HG02852 (cell line): Measurements from ENCODE around the gene DGKE.

Experiments used
- ATAC-seq: cut with Tn5 transposase; IDR thresholded peaks from one replicate; pipeline ENCODE4 v1.9.1; 2021; ENCODE audit warnings: mild to moderate bottlenecking, moderate library complexity; ENCODE audit not compliant: unreplicated experiment

Gene DGKE

GRCh38 chr17:56912105-56912999 is 78.4 kb downstream of the DGKE start:
- ATAC-seq = no peak

DNA sequence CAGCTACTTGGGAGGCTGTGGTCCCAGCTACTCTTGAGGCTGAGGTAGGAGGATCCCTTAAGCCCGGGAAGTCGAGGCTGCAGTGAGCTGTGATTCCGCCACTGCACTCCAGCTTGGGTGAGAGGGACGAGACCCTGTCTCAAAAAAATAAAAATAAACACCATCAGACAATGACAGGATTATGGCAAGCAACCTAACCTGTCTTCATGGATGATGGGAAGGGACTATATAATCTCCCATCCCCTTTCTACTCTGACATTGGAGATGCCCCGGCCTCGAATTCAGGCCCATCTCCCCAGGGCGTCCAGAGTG is 79.0 kb downstream of the DGKE start:
- no peak for ATAC-seq

DNA sequence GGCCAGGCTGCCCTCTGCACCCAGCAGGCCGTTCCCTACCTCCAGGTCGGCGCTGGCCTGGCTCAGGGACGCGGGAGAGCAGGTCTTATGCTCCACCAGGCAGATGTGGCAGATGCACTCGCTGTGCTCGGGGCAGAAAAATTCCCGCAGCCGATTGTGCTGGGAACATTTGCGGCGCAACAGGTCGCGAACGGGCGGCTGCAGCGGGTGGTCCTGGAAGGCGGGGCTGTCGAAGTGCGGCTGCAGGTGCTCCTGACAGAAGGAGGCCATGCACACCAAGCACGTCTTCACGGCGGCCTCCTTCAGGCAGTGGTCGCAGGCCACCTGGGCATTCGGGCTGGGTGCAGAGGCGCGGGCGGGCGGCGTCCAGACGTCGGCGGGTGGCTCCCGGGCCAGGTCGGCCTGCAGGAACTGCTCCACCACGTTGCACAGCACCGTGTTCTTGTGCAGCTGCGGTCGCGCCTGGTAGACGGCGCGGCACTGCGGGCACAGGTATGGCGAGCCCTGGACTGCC is 79.5 kb downstream of the DGKE start:
- peak; percentile 29 for ATAC-seq

GRCh38 chr17:56913867-56914580 is 80.1 kb downstream of the DGKE start, which contains the start of gene TRIM25:
TRIM25 (minus strand) TSS chr17:56914049; CDS start chr17:56913988, 61 bp downstream.
- ATAC-seq = peak; percentile 66

DNA sequence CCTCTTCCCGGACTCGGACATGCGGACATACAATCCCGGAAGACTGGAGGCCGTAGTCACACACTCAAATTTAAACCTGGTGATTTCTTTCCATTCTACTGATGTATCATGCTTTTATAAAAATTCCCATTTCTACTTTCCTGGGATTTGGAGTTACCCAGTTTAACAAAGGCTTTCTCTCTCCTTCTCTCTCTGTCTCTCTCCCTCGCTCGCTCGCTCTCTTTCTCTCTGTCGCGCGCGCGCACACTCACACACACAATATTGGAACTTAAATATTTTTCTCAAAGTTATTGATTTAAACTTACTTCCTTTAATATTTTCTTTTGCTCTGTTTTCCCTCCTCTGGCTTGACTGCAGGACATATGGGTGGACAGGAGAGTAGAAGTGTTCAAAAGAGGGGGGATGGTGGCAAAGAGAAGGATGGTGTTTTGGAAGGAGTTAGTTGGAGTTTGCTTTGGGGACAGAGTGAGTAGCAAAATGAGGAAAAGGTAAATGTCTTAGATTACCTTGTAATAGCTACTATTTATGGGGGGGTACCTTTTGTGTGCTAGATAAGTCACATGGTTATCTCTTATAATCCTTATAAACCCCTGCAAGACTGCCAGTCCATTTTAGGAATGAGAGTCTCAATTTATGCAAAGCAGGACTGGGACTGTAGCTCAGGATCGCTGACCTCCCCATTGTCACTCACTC is 80.8 kb downstream of the DGKE start:
- no peak for ATAC-seq

- ATAC-seq = no peak
These were observed 83.8 kb downstream of the DGKE start for GRCh38 chr17:56917559-56918296.

GRCh38 chr17:56918916-56919315 is 85.0 kb downstream of the DGKE start:
- no peak for ATAC-seq
